PC-9 (cell line): ENCODE measurements around the gene ARSG.
A peak's percentile ranks its signal among the peaks of the same experiment; 100 is the strongest.

Source experiments
- EZH2 ChIP-seq: fragments of 200-600 bp; sonication (generic); IDR thresholded peaks from 2 replicates; pipeline ENCODE4 v1.8.0; 2017; ENCODE audit warnings: antibody characterized with exemption, low read depth
- TF ChIP-seq, protein P1 (sequence below): fragments of 200-600 bp; sonication (generic); conservative IDR thresholded peaks from 2 replicates; pipeline ENCODE4 v1.6.1; 2017; ENCODE audit warnings: mixed run types, antibody characterized with exemption, mild to moderate bottlenecking, moderate library complexity

DNA sequence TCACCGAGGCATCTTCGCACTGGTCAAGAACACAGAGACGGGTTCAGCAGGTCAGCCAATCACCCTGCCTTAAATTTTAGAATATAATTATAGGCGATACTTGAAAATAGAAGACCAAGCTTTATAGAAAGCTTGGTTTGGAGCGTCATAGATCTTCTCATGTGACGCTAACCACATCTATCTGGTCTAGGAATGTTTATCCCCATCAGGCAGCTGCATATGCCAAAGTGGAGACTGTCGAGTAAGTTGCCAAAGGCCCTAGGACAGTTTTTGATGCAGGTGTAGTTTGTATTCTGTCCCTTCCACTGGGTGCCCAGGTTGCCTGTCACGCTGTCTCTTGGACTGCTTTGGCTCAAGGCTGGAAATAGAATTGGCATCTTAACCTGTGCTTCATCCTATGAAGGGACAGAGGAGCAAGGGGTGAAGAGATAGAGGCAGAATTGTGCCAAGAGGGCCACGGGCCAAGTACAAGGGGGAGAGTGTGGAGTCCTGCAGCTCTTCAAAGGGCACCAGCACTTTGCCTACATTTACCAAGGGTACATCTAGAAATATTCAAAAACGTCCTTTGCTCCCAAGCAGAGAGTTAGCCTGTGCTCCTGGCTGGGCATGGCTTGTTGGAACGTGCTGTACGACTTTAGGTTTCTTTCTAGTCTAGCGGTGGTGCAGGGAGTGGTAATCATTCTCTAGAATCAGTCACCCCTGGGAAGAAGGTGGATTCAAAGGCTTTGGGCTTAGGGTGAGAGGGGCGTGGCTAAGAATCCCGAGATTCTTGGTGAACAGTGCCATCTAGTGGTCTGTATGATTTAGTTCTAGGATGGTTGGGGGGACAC, 171.3 kb downstream of the ARSG start:
- TF ChIP-seq, protein P1, sequence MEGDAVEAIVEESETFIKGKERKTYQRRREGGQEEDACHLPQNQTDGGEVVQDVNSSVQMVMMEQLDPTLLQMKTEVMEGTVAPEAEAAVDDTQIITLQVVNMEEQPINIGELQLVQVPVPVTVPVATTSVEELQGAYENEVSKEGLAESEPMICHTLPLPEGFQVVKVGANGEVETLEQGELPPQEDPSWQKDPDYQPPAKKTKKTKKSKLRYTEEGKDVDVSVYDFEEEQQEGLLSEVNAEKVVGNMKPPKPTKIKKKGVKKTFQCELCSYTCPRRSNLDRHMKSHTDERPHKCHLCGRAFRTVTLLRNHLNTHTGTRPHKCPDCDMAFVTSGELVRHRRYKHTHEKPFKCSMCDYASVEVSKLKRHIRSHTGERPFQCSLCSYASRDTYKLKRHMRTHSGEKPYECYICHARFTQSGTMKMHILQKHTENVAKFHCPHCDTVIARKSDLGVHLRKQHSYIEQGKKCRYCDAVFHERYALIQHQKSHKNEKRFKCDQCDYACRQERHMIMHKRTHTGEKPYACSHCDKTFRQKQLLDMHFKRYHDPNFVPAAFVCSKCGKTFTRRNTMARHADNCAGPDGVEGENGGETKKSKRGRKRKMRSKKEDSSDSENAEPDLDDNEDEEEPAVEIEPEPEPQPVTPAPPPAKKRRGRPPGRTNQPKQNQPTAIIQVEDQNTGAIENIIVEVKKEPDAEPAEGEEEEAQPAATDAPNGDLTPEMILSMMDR: peak; percentile 87
- TF ChIP-seq EZH2: no peak
